SK-N-SH (cell line): ENCODE data around the gene GPR89B. TPM values are rescaled to one million over a fixed set of nuclear protein-coding genes. Genes with fewer than 3 reads are reported as not detected.

Experiments
- CTCF ChIA-PET: fragments of 300-600, 350-600 bp; formaldehyde crosslinking; extraction: SDS; loops from one replicate; lab custom pipeline; 2021; lab: Yijun Ruan, JAX
- POLR2A ChIA-PET: fragments of 350-600 bp; sonication (Branson Sonifier 250); formaldehyde crosslinking; extraction: SDS; loops from one replicate; lab custom pipeline; 2020; ENCODE audit warnings: antibody characterized with exemption, inconsistent platforms; lab: Yijun Ruan, JAX
- DNase-seq: peaks from one replicate; pipeline ENCODE4 v3.0.0; 2012
- H2AFZ ChIP-seq: fragments of 200-600 bp; sonication (generic); 2 replicates; pipeline ENCODE4 v1.8.1; 2016; ENCODE audit warnings: antibody characterized with exemption, mild to moderate bottlenecking, low read depth
- H3F3A ChIP-seq: fragments of 200-600 bp; sonication (generic); replicated peaks from 2 replicates; pipeline ENCODE3; 2016; ENCODE audit warnings: antibody characterized with exemption, mild to moderate bottlenecking; ENCODE audit not compliant: insufficient read depth
- H3K27ac ChIP-seq, 2 experiments: fragments of 200-500 bp in 1 of 2; fragments of 200-600 bp in 1 of 2; sonication (Bioruptor generic) in 1 of 2; sonication (generic), shearing (Covaris generic) in 1 of 2; 2 replicates each; pipeline versions ENCODE4 v1.5.1 to v1.6.1; 2014 to 2016; ENCODE audit warnings: low read depth in 2 of 2, inconsistent platforms in 1 of 2, low read length in 1 of 2, mild to moderate bottlenecking in 1 of 2, mixed read lengths in 1 of 2
- H3K27me3 ChIP-seq: fragments of 200-600 bp; sonication (generic), shearing (Covaris generic); 2 replicates; pipeline ENCODE4 v1.6.1; 2016; ENCODE audit warnings: mixed run types; ENCODE audit not compliant: insufficient read depth
- H3K36me3 ChIP-seq, 2 experiments: fragments of 200-500 bp in 1 of 2; fragments of 200-600 bp in 1 of 2; sonication (Bioruptor generic) in 1 of 2; sonication (generic) in 1 of 2; replicated peaks in 1 of 2; 2 replicates each; pipeline versions ENCODE3 to v1.5.1; 2014 to 2016; ENCODE audit warnings: low read length in 1 of 2, mild to moderate bottlenecking in 1 of 2; ENCODE audit not compliant: insufficient read depth in 2 of 2, control insufficient read depth in 1 of 2
- H3K4me1 ChIP-seq, 2 experiments: fragments of 200-500 bp in 1 of 2; fragments of 200-600 bp in 1 of 2; sonication (Bioruptor generic) in 1 of 2; sonication (generic), shearing (Covaris generic) in 1 of 2; 2 replicates each; pipeline versions ENCODE4 v1.5.1 to v1.6.1; 2014 to 2016; ENCODE audit warnings: low read depth in 1 of 2, low read length in 1 of 2, mixed run types in 1 of 2; ENCODE audit not compliant: insufficient read depth in 2 of 2, control insufficient read depth in 1 of 2
- H3K4me2 ChIP-seq: fragments of 200-600 bp; sonication (generic), shearing (Covaris generic); 2 replicates; pipeline ENCODE4 v1.6.1; 2017; ENCODE audit warnings: mixed run types
- H3K4me3 ChIP-seq, 2 experiments: fragments of 200-500 bp in 1 of 2; fragments of 200-600 bp in 1 of 2; sonication (Bioruptor generic) in 1 of 2; sonication (generic), shearing (Covaris generic) in 1 of 2; 2 replicates each; pipeline versions ENCODE4 v1.5.1 to v1.8.1; 2014 to 2016; ENCODE audit warnings: low read depth in 2 of 2, inconsistent platforms in 1 of 2, low read length in 1 of 2, mild to moderate bottlenecking in 1 of 2, mixed read lengths in 1 of 2, moderate library complexity in 1 of 2
- H3K79me2 ChIP-seq: fragments of 200-600 bp; sonication (generic); 2 replicates; pipeline ENCODE4 v1.8.1; 2017; ENCODE audit warnings: mild to moderate bottlenecking; ENCODE audit not compliant: insufficient read depth
- H3K9ac ChIP-seq: fragments of 200-600 bp; sonication (generic); 2 replicates; pipeline ENCODE4 v1.6.1; 2017; ENCODE audit warnings: mixed run types
- H3K9me2 ChIP-seq: fragments of 200-600 bp; sonication (generic); 2 replicates; pipeline ENCODE4 v1.6.1; 2017; ENCODE audit warnings: mixed run types
- H3K9me3 ChIP-seq: fragments of 200-600 bp; sonication (generic); 2 replicates; pipeline ENCODE4 v1.6.1; 2017; ENCODE audit warnings: mixed run types, mild to moderate bottlenecking, moderate library complexity
- H4K20me1 ChIP-seq: fragments of 200-600 bp; sonication (generic); 2 replicates; pipeline ENCODE4 v1.6.1; 2017; ENCODE audit warnings: mild to moderate bottlenecking, mixed run types; ENCODE audit not compliant: insufficient read depth
- ELF1 ChIP-seq: IDR thresholded peaks from 2 replicates; pipeline ENCODE4 v1.4.0; 2012
- FOSL2 ChIP-seq: IDR thresholded peaks from 2 replicates; pipeline ENCODE4 v1.4.0; 2012; ENCODE audit warnings: low read depth, mild to moderate bottlenecking, moderate library complexity, borderline replicate concordance
- FOXJ3 ChIP-seq: sonication (generic); formaldehyde crosslinking; IDR thresholded peaks from 2 replicates; pipeline ENCODE4 v1.5.1; 2020; ENCODE audit warnings: mild to moderate bottlenecking, missing genetic modification reagents
- FOXM1 ChIP-seq: IDR thresholded peaks from 2 replicates; pipeline ENCODE4 v1.4.0; 2012; ENCODE audit warnings: low read depth, mild to moderate bottlenecking
- NFIC ChIP-seq: IDR thresholded peaks from 2 replicates; pipeline ENCODE4 v1.4.0; 2012; ENCODE audit warnings: borderline replicate concordance
- NRF1 ChIP-seq: IDR thresholded peaks from 2 replicates; pipeline ENCODE4 v1.6.1; 2012; ENCODE audit warnings: low read depth, mild to moderate bottlenecking, low read length
- RFX5 ChIP-seq: IDR thresholded peaks from 2 replicates; pipeline ENCODE4 v1.6.1; 2012; ENCODE audit warnings: mild to moderate bottlenecking, improper control_type of control experiment, low read length
- USF1 ChIP-seq: IDR thresholded peaks from 2 replicates; pipeline ENCODE4 v1.4.0; 2012; ENCODE audit warnings: low read depth, borderline replicate concordance
- USF2 ChIP-seq: fragments of 150-350 bp; IDR thresholded peaks from 2 replicates; pipeline ENCODE4 v1.6.1; 2017; ENCODE audit warnings: antibody characterized with exemption, low read length, low read depth, borderline replicate concordance
- WGBS: methylation state at CpG from one replicate; pipeline ENCODE4 v1.1.6; 2017; ENCODE audit warnings: low lambda C conversion rate; 5-methylcytosine and 5-hydroxymethylcytosine counted together
- polyA plus RNA-seq, 3 experiments: library from polyadenylated mRNA; depleted of rRNA; stranded (reverse); fragments of >200 nt; gene quantifications; 2 replicates each; pipeline ENCODE4 v1.2.3, GENCODE V29; 2012

The GPR89B gene
- polyA plus RNA-seq, 1 of the 3 experiments (the other 2 are of a cell fraction), result 6.4 TPM

GRCh38 chr1:147897029-147897752 lies 31.0 kb upstream of the GPR89B start:
- no peaks in the 10 kb centered on the region for H4K20me1 ChIP-seq
- H3K79me2 ChIP-seq, result no peaks in the 10 kb centered on the region
- DNase-seq, result peak; percentile 34
- H3K4me3 ChIP-seq, result no peak overlapping the region
- no peak overlapping the region for H3K4me2 ChIP-seq
- no peaks in the 10 kb centered on the region for H3K36me3 ChIP-seq
- ChIA-PET POLR2A (no interaction called here), CTCF (interaction anchor here (0.7 to 1.7 kb wide), 3 partner anchors 10 to 616 kb away, joined by 3 read pairs; a partner anchor contains a TSS)
- no peaks in the 10 kb centered on the region for H3K9me2 ChIP-seq
- TF ChIP-seq NFIC (no peak), ELF1 (no peak), NRF1 (no peak), FOXM1 (no peak)
- H3K9ac ChIP-seq, result no peak overlapping the region
- H2AFZ ChIP-seq, result no peak overlapping the region
- 6% methylated on average over 7 of the region's 8 CpGs for WGBS
- no peaks in the 10 kb centered on the region for H3K9me3 ChIP-seq
- no peak overlapping the region for H3K27ac ChIP-seq
- peaks cover 0 to 9% of the 10 kb centered on the region in 2 experiments; a peak in 1 of 4 replicates for H3K4me1 ChIP-seq
- H3F3A ChIP-seq, result no peaks in the 10 kb centered on the region
- no peaks in the 10 kb centered on the region; the same call in 1 of the 2 replicates for H3K27me3 ChIP-seq

GRCh38 chr1:147897789-147898188 lies 30.4 kb upstream of the GPR89B start:
- H3K9me2 ChIP-seq, result no peaks in the 10 kb centered on the region
- H3K79me2 ChIP-seq, result no peaks in the 10 kb centered on the region
- no peaks in the 10 kb centered on the region for H4K20me1 ChIP-seq
- ChIA-PET POLR2A (no interaction called here), CTCF (interaction anchor here (0.7 to 1.7 kb wide), 2 partner anchors 286 to 616 kb away, joined by 3 read pairs; a partner anchor contains a TSS)
- WGBS, result 44% methylated on average over 4 of the region's 4 CpGs
- no peak overlapping the region for H3K27ac ChIP-seq
- TF ChIP-seq NRF1, result no peak
- no peak for TF ChIP-seq FOXM1
- no peak for TF ChIP-seq FOXJ3 (CRISPR knock-in tag)
- no peak for TF ChIP-seq FOSL2
- H3K4me3 ChIP-seq, result no peak overlapping the region
- no peaks in the 10 kb centered on the region for H3F3A ChIP-seq
- H3K9me3 ChIP-seq, result no peaks in the 10 kb centered on the region
- no peak overlapping the region for H3K9ac ChIP-seq
- H3K4me1 ChIP-seq, result peaks cover 0 to 9% of the 10 kb centered on the region in 2 experiments; a peak in 1 of 4 replicates
- DNase-seq, result no peak
- H3K27me3 ChIP-seq, result no peaks in the 10 kb centered on the region; the same call in 1 of the 2 replicates
- no peak overlapping the region for H3K4me2 ChIP-seq
- H3K36me3 ChIP-seq, result no peaks in the 10 kb centered on the region
- no peak overlapping the region for H2AFZ ChIP-seq

GRCh38 chr1:147902253-147902845 lies 25.9 kb upstream of the GPR89B start, which contains the start of gene GJA8:
TSS of gene GJA8 (plus strand) at chr1:147902795. CDS start at chr1:147907956, 5,161 bp downstream.
- Histone ChIP-seq H3K27me3 (no peaks in the 10 kb centered on the region; the same call in 1 of the 2 replicates), H3K4me3 (no peak within 1 kb of the TSS), H3K79me2 (no peaks in the 10 kb centered on the region), H3K4me2 (no peak within 1 kb of the TSS), H4K20me1 (no peaks in the 10 kb centered on the region), H3K36me3 (no peaks in the 10 kb centered on the region), H2AFZ (no peak within 1 kb of the TSS), H3K9me2 (no peaks in the 10 kb centered on the region), H3K9me3 (no peaks in the 10 kb centered on the region), H3K27ac (no peak within 1 kb of the TSS), H3F3A (no peaks in the 10 kb centered on the region), H3K4me1 (peaks cover 0 to 3% of the 10 kb centered on the region in 2 experiments; a peak in 1 of 4 replicates), H3K9ac (no peak within 1 kb of the TSS)
- no peak for DNase-seq
- ChIA-PET CTCF (interaction anchor here (1.0 to 7.0 kb wide), 2 partner anchors 9 to 12 kb away, joined by 3 to 59 read pairs; no protein-coding TSS in a partner anchor), POLR2A (no interaction called here)
- WGBS, result 30% methylated on average over 7 of the region's 7 CpGs
- TF ChIP-seq USF2 (no peak), FOSL2 (no peak), RFX5 (no peak), USF1 (no peak)
